BJ (cell line): ENCODE results near the gene CCDC178. TPM values are rescaled to one million over a fixed set of nuclear protein-coding genes. Genes with fewer than 3 reads are reported as not detected.
"Not testable (repeated sequence)": the region's sequence is repeated elsewhere in the genome, so short reads cannot be mapped to it uniquely, and the experiment has no call there.

Experiments used
- CTCF ChIA-PET: fragments of 350-600 bp; formaldehyde crosslinking; extraction: SDS; loops from one replicate; lab custom pipeline; 2021; ENCODE audit warnings: antibody characterized with exemption, inconsistent platforms; lab: Yijun Ruan, JAX
- POLR2A ChIA-PET: fragments of 300-600 bp; sonication (Branson Sonifier 250); formaldehyde crosslinking; extraction: SDS; loops from one replicate; lab custom pipeline; 2021; ENCODE audit warnings: antibody characterized with exemption; lab: Charles Lee
- DNase-seq: peaks from one replicate; pipeline ENCODE4 v3.0.0-alpha.2; 2011; ENCODE audit warnings: low read depth
- H3K27me3 ChIP-seq: 2 replicates; pipeline ENCODE4 v1.6.0; 2011; ENCODE audit warnings: low read length; ENCODE audit not compliant: control insufficient read depth, insufficient read depth
- H3K36me3 ChIP-seq: 2 replicates; pipeline ENCODE4 v1.5.1; 2011; ENCODE audit warnings: low read length; ENCODE audit not compliant: control insufficient read depth, insufficient read depth
- H3K4me3 ChIP-seq: 2 replicates; pipeline ENCODE4 v1.5.1; 2011; ENCODE audit warnings: low read depth, mild to moderate bottlenecking, control low read depth, low read length
- CTCF ChIP-seq: IDR thresholded peaks from 2 replicates; pipeline ENCODE4 v1.5.1; 2011; ENCODE audit warnings: low read depth, mild to moderate bottlenecking, control low read depth, inconsistent platforms, low read length, moderate library complexity; ENCODE audit not compliant: insufficient read depth
- polyA plus RNA-seq: library from polyadenylated mRNA; depleted of rRNA; stranded (reverse); fragments of >200 nt; gene quantifications from 2 replicates; pipeline ENCODE4 v1.2.3, GENCODE V29; 2011

The CCDC178 gene
- polyA plus RNA-seq, 1 experiment = not detected

- H3K4me3 ChIP-seq = no peak overlapping the region
- ChIA-PET POLR2A (no interaction called here), CTCF (no interaction called here)
- no peak for TF ChIP-seq CTCF
- no peak for DNase-seq
- no peaks in the 10 kb centered on the region for H3K36me3 ChIP-seq
- H3K27me3 ChIP-seq = no peaks in the 10 kb centered on the region
These were observed 36.2 kb downstream of the CCDC178 start for GRCh38 chr18:33404244-33404873.

DNA sequence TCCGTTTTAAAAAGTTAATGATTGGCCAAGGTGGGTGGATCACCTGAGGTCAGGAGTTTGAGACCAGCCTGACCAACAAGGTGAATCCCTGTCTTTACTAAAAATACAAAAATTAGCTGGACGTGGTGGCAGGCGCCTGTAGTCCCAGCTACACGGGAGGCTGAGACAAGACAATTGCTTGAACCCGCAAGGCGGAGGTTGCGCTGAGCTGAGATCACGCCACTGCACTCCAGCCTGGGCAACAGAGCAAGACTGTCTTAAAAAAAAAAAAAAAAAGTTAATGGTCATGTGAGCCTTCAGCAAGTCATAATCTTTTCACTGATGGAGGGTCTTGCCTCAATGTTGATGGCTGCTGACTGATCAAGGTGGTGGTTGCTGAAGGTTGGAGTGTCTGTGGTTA is 41.6 kb downstream of the CCDC178 start:
- CTCF ChIA-PET = not testable (repeated sequence)

GRCh38 chr18:33375829-33376228 is 64.7 kb downstream of the CCDC178 start:
- Histone ChIP-seq H3K27me3 (no peaks in the 10 kb centered on the region), H3K4me3 (no peak overlapping the region), H3K36me3 (no peaks in the 10 kb centered on the region)
- no peak for TF ChIP-seq CTCF
- ChIA-PET CTCF (no interaction called here), POLR2A (no interaction called here)
- DNase-seq = no peak

More for the DNA sequence above, 41.6 kb downstream of the CCDC178 start:
- POLR2A ChIA-PET, H3K27me3 ChIP-seq, H3K36me3 ChIP-seq, DNase-seq, H3K4me3 ChIP-seq: not testable (repeated sequence)

DNA sequence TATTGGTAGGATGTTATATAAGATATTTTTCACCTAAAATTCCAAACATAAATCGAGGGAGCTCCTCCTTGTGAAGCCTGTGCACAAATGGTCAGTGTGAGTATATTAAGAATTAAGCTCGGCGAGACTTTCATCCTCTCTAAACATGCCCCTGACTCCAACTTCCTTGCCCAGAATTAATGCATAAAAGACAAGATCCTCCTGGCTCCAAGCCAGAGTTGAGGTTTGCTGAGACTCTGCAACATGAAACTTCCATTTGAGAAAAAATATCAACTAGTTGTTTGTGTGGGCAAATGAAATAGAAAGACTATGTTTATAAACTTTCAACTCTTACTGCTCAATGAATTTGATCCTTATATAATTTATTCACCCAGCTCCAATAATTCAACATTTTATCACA is 68.1 kb downstream of the CCDC178 start:
- Histone ChIP-seq H3K27me3 (no peaks in the 10 kb centered on the region), H3K36me3 (no peaks in the 10 kb centered on the region), H3K4me3 (no peak overlapping the region)
- CTCF ChIA-PET = no interaction called here
- no peak for TF ChIP-seq CTCF
- DNase-seq = no peak
- POLR2A ChIA-PET = no interaction called here

GRCh38 chr18:33369711-33370449 is 70.6 kb downstream of the CCDC178 start:
- no peak for DNase-seq
- Histone ChIP-seq H3K4me3 (no peak overlapping the region), H3K27me3 (no peaks in the 10 kb centered on the region), H3K36me3 (no peaks in the 10 kb centered on the region)
- ChIA-PET POLR2A (no interaction called here), CTCF (no interaction called here)
- TF ChIP-seq CTCF = no peak
